Measurements from ENCODE around the gene IL22RA1.

The IL22RA1 gene

GRCh38 chr1:24124980-24125379 lies 18.0 kb downstream of the IL22RA1 start:
- no peak for TF ChIP-seq CTCF (IDR thresholded peaks at IDR 0.05; ENCODE audit: low read depth, low read length, missing control alignments)
- in situ Hi-C loops (cut with HindIII; ENCODE audit: low sequenced_read_pairs), result no loop called here
- no peak for DNase-seq (ENCODE audit: low read depth)
- no peak overlapping the region for H3K4me3 ChIP-seq (ENCODE audit: low read depth, low read length)

GRCh38 chr1:24123611-24124010 lies 19.3 kb downstream of the IL22RA1 start:
- TF ChIP-seq CTCF (IDR thresholded peaks at IDR 0.05; ENCODE audit: low read depth, low read length, missing control alignments), result no peak
- in situ Hi-C loops (cut with HindIII; ENCODE audit: low sequenced_read_pairs), result no loop called here
- no peak overlapping the region for H3K4me3 ChIP-seq (ENCODE audit: low read depth, low read length)
- no peak for DNase-seq (ENCODE audit: low read depth)

GRCh38 chr1:24122776-24123175 lies 20.2 kb downstream of the IL22RA1 start:
- in situ Hi-C loops (cut with HindIII; ENCODE audit: low sequenced_read_pairs), result no loop called here
- no peak for DNase-seq (ENCODE audit: low read depth)
- no peak for TF ChIP-seq CTCF (IDR thresholded peaks at IDR 0.05; ENCODE audit: low read depth, low read length, missing control alignments)
- H3K4me3 ChIP-seq (ENCODE audit: low read depth, low read length), result no peak overlapping the region

- DNase-seq (ENCODE audit: low read depth), result no peak
- H3K4me3 ChIP-seq (ENCODE audit: low read depth, low read length), result no peak overlapping the region
- TF ChIP-seq CTCF (IDR thresholded peaks at IDR 0.05; ENCODE audit: low read depth, low read length, missing control alignments), result no peak
- in situ Hi-C loops (cut with HindIII; ENCODE audit: low sequenced_read_pairs), result no loop called here
Measured at GRCh38 chr1:24121406-24121805, 21.5 kb downstream of the IL22RA1 start.

GRCh38 chr1:24120965-24121364 lies 22.0 kb downstream of the IL22RA1 start:
- in situ Hi-C loops (cut with HindIII; ENCODE audit: low sequenced_read_pairs), result no loop called here
- no peak for DNase-seq (ENCODE audit: low read depth)
- no peak overlapping the region for H3K4me3 ChIP-seq (ENCODE audit: low read depth, low read length)
- TF ChIP-seq CTCF (IDR thresholded peaks at IDR 0.05; ENCODE audit: low read depth, low read length, missing control alignments), result no peak

DNA sequence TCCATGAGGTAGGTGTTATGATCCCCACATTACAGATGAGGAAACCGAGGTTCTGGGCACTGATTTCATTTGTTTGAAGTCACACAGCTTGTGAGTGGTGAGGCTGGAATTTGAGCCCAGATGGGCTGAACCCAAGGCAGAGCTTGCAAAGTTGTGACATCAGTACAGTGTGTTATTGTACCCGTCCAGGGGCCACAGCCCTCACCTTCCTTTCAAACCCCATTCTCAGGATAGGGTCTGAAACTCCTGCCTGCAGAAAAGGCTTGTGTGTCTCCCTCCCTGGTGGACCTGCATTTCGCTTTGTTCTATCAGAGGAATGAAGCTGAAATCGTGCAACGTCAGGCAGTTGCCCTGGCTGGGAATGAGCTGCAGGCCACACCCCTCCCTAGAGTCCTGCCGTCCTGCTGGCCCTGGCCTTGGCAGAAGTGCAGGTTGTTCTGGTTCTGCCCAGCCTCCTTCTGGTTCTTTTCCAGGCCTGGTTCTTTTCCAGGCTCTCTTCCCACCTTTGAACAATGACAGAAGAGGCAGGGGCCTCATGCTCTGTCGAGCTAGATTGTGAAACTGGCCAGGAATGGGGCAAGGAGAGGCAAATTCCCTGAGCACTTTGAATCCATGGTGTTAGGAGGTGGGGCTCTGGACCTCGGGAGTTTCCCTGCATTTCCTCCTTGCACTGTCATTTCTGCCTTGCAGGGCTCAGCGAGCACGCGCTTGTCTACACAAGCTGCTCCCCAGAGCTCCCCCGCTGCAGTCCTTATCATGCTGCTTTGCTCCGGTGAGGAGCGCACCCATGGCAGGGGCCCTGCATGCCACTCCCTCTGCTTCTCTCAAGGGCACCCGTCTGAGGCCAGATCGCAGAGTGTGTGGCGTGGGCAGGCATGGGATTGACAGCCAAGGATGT lies 22.8 kb downstream of the IL22RA1 start:
- no peak for TF ChIP-seq CTCF (IDR thresholded peaks at IDR 0.05; ENCODE audit: low read depth, low read length, missing control alignments)
- H3K4me3 ChIP-seq (ENCODE audit: low read depth, low read length), result no peak overlapping the region
- in situ Hi-C loops (cut with HindIII; ENCODE audit: low sequenced_read_pairs), result loop anchor here (5.0 kb wide), 1 partner anchor 53 kb away; no protein-coding TSS in a partner anchor
- DNase-seq (ENCODE audit: low read depth), result no peak

Measured in astrocyte of the cerebellum (primary cell).